HFF-Myc (cell line): ENCODE measurements around the gene NUDT3.
A peak's percentile ranks its signal among the peaks of the same experiment; 100 is the strongest.
"Not testable (repeated sequence)": the region's sequence is repeated elsewhere in the genome, so short reads cannot be mapped to it uniquely, and the experiment has no call there.

Source experiments
- DNase-seq: peaks from one replicate; pipeline ENCODE4 v3.0.0-alpha.2; 2011; ENCODE audit warnings: low read depth; ENCODE audit errors: extremely low read depth
- H3K4me3 ChIP-seq: replicated peaks from 2 replicates; pipeline ENCODE4 v1.5.1; 2011; ENCODE audit warnings: low read depth, mild to moderate bottlenecking, control low read depth, low read length
- TF ChIP-seq, protein P1 (sequence below): IDR thresholded peaks from 2 replicates; pipeline ENCODE4 v1.5.1; 2012; ENCODE audit warnings: mild to moderate bottlenecking, low read depth, low read length, control low read depth; ENCODE audit errors: missing control alignments

Gene NUDT3

DNA sequence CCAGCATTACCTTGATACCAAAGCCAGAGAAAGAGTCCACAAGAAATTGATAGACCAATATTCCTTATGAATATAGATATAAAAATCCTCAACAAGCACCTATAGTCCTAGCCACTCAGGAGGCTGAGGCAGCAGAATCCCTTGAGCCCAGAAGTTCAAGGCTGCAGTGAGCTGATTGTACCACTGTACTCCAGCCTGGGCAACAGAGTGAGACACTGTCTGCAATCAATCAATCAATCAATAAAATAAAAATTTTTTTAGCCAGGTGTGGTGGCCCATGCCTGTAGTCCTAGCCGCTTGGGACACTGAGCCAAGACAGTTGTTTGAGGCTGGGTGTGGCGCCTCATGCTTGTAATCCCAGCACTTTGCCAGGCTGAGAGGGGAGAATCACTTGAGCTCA is 124.7 kb downstream of the NUDT3 start:
- no peak for DNase-seq
- H3K4me3 ChIP-seq = no peak overlapping the region
- TF ChIP-seq, protein P1, sequence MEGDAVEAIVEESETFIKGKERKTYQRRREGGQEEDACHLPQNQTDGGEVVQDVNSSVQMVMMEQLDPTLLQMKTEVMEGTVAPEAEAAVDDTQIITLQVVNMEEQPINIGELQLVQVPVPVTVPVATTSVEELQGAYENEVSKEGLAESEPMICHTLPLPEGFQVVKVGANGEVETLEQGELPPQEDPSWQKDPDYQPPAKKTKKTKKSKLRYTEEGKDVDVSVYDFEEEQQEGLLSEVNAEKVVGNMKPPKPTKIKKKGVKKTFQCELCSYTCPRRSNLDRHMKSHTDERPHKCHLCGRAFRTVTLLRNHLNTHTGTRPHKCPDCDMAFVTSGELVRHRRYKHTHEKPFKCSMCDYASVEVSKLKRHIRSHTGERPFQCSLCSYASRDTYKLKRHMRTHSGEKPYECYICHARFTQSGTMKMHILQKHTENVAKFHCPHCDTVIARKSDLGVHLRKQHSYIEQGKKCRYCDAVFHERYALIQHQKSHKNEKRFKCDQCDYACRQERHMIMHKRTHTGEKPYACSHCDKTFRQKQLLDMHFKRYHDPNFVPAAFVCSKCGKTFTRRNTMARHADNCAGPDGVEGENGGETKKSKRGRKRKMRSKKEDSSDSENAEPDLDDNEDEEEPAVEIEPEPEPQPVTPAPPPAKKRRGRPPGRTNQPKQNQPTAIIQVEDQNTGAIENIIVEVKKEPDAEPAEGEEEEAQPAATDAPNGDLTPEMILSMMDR = no peak

DNA sequence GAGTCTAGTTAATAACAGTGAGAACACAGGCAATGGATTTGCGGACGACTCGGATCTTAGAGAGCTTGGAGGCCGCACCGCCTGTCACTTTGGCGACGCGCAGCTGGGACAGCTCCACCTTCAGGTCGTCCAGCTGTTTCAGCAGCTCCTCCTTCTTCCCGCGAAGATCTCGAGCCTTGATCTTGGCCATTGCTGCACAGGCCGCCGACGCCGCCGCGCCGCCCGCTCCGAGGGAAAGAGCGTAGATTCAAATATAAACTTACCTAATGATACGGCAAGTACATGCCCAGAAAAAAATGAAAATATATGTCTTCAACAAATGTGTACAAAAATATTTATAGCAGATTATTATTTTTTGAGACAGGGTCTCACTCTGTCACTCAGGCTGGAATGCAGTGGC is 129.0 kb downstream of the NUDT3 start:
- DNase-seq, H3K4me3 ChIP-seq: not testable (repeated sequence)

DNA sequence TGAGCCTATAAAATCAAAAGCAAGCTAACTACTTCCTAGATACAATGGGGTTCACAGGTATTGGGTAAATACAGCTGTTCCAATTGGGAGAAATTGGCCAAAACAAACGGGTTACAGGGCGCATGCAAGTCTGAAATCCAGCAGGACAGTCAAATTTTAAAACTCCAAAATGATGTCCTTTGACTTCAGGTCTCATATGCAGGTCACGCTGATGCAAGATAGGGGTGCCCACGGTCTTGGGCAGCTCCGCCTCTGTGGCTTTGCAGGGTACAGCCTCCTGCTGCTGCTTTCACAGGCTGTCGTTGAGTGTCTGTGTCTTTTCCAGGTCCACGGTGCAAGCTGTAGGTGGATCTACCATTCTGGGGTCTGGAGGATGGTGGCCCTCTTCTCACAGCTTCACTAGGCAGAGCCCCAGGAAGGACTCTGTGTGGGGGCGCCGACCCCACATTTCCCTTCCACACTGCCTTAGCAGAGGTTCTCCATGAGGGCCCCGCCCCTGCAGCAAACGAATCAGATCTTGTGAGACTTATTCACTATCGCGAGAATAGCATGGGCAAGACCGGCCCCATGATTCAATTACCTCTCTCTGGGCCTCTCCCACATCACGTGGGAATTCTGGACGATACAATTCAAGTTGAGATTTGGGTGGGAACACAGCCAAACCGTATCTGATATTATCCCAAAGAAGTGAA is 131.7 kb downstream of the NUDT3 start:
- DNase-seq = no peak
- no peak overlapping the region for H3K4me3 ChIP-seq
- TF ChIP-seq, protein P1 = no peak

DNA sequence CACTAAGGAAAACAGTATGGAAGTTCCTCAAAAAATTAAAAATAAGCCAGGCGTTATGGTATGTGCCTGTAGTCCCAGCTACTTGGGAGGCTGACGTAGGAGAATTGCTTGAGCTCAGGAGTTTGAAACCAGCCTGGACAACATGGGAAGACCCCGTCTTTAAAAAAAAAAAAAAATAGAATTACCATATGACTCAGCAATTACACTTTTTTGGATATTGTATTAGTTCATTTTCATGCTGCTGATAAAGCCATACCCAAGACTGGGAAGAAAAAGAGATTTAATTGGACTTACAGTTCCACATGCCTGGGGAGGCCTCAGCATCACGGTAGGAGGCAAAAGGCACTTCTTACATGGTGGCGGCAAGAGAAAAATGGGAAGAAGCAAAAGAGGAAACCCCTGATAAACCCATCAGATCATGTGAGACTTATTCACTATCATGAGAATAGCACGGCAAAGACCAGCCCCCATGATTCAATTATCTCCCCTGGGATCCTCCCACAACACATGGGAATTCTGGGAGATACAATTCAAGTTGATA is 132.9 kb downstream of the NUDT3 start:
- TF ChIP-seq, protein P1 = no peak
- no peak for DNase-seq
- no peak overlapping the region for H3K4me3 ChIP-seq

DNA sequence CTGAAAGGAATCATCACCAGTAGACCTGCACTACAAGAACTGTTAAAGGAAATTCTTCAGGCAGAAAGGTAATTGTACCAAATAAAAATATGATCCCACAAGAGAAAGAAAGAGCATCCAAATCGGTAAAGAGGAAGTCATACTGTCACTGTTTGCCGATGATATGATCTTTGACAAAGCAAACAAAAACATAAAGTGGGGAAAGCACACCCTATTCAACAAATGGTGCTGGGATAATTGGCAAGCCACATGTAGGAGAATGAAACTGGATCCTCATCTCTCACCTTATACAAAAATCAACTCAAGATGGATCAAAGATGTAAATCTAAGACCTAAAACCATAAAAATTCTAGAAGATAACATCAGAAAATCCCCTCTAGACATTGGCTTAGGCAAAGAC is 140.1 kb downstream of the NUDT3 start:
- not testable (repeated sequence) for H3K4me3 ChIP-seq, DNase-seq

DNA sequence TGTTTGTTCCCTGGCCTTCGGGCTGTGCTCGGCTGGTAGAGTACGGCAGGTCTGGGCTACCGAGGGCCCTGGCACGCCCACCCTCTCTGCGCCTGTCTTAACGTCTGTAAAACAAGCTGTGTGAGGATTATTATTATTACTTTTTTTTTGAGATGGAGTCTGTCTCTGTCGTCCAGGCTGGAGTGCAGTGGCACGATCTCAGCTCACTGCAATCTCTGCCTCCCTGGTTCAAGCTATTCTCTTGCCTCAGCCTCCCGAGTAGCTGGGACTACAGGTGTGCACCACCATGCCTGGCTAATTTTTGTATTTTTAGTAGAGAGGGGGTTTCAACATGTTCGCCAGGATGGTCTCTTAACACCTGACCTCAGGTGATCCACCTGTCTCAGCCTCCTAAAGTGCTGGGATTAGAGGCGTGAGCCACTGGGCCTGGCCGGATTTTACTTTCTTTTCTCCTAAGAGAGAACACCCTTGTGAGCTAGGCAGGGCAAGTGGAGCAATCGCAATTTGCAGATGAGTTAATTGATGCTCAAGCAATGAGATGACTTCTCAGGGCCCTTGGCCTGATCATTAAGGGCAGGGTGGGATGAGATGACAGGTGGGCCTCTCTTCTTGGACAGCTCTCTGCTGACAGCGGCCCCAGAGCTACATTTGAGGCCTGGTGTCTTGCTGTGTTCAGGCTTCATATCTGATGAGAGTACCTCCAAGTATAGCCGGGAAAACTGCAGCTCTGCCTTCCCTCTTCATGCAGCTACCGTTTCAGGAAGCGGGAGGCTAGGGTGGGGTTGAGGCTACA is 142.8 kb downstream of the NUDT3 start:
- no peak for DNase-seq
- TF ChIP-seq, protein P1 = no peak
- peak overlapping the region; percentile 68 for H3K4me3 ChIP-seq

DNA sequence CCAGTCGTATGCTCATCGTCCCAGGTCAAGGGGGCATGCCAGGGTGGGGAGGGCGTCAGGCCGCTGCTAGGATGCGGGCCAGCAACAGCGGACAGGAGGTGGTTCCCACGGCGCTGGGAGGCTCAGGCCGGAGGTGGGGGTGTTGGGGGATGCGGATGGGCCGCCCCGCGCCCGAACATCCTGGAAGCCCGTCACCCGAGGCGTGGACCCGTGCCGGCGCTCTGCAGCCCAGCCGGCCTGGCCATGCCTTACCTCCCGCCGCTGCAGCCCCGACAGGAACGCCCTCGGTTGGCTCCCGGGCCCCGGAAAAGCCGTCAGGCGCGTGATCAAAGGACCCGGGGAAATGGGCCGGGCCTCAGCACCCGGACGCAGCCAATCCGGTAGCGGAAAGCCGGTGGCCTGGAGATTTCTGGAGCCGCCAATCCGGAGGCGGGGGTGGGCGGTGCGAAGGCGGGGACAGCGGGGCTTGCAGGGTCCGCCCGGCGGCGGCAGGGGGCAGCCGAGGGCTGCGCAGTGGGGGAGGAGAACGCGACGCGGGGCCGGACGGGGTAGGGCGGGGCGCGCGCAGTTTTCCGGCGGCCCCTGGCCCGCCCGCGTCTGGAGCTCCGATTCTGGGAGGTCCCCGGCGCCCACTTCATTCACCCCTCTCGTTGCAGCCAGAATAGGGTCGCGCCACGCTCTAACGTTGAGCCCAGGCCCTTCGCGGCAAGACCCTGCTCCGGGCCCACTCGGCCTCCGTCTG is 143.6 kb downstream of the NUDT3 start, which contains the start of gene SMIM29:
Gene SMIM29 (minus strand): TSS at position 280 of the 742 bp plus-strand sequence. CDS start 1,215 bp downstream, outside the sequence.
- TF ChIP-seq, protein P1 = peak; percentile 77
- peak; percentile 82 for DNase-seq
- H3K4me3 ChIP-seq = peak within 1 kb of the TSS; percentile 68
